ENCODE data around the gene OR5D16.
"Not testable (repeated sequence)": the region's sequence is repeated elsewhere in the genome, so short reads cannot be mapped to it uniquely, and the experiment has no call there.

OR5D16 gene

GRCh38 chr11:55884995-55885394 is 46.4 kb downstream of the OR5D16 start:
- not testable (repeated sequence) for H3K36me3 Mint-ChIP-seq (ENCODE audit: low read depth); H3K27me3 Mint-ChIP-seq (ENCODE audit: low read depth); H3K27ac Mint-ChIP-seq; H3K4me3 Mint-ChIP-seq; H3K4me1 Mint-ChIP-seq (ENCODE audit: low read depth)
- peaks cover 17% of the 10 kb centered on the region for H3K9me3 Mint-ChIP-seq

DNA sequence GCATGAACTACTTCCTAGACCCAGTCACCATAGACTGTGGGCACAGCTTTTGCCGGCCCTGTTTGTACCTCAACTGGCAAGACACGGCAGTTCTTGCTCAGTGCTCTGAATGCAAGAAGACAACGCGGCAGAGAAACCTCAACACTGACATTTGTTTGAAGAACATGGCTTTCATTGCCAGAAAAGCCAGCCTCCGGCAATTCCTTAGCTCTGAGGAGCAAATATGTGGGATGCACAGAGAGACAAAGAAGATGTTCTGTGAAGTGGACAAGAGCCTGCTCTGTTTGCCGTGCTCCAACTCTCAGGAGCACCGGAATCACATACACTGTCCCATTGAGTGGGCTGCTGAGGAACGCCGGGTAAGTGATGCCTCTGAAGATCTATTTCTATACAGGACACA is 46.9 kb downstream of the OR5D16 start:
- H3K27ac Mint-ChIP-seq; H3K36me3 Mint-ChIP-seq (ENCODE audit: low read depth); H3K4me3 Mint-ChIP-seq; H3K4me1 Mint-ChIP-seq (ENCODE audit: low read depth); H3K27me3 Mint-ChIP-seq (ENCODE audit: low read depth): not testable (repeated sequence)
- H3K9me3 Mint-ChIP-seq: peaks cover 17% of the 10 kb centered on the region

All from T-helper 1 cell treated with Interleukin-12 subunit alpha and Interleukin-12 subunit beta and Interleukin-4 antibody, amounts not matched to agents 30 μg/mL and 1 μg/mL, for 36 hours (primary cell).